ENCODE data around the gene CPD. TPM values are rescaled to one million over a fixed set of nuclear protein-coding genes. Genes with fewer than 3 reads are reported as not detected.

The CPD gene
- total and polyA plus RNA-seq, 9 of the 15 experiments (the other 6 are each of a cell fraction or from before 2014, with no cell fraction given) = 4.5 to 24.4 (median 20.4) TPM

GRCh38 chr17:30477083-30477773 lies 98.5 kb downstream of the CPD start, which contains the start of gene GOSR1 (continued):
- no peak for TF ChIP-seq AFF4 (CRISPR knock-in tag; IDR thresholded peaks at IDR 0.05)
- TF ChIP-seq SIN3A (IDR thresholded peaks at IDR 0.05; ENCODE audit: borderline replicate concordance in 2 of 2, control insufficient read depth in 1 of 2, low read depth in 2 of 2, low read length in 2 of 2) = peak in 1 of 2 experiments; percentile 17; a peak in 2 of 4 replicates
- TF ChIP-seq ZNF609 (CRISPR knock-in tag; IDR thresholded peaks at IDR 0.05; ENCODE audit: borderline replicate concordance) = no peak
- TF ChIP-seq DACH1 (IDR thresholded peaks at IDR 0.05; ENCODE audit: partially characterized antibody) = peak; percentile 9
- TF ChIP-seq ZNF197 (CRISPR knock-in tag; IDR thresholded peaks at IDR 0.05; ENCODE audit: low read depth) = no peak
- TF ChIP-seq, protein P1, sequence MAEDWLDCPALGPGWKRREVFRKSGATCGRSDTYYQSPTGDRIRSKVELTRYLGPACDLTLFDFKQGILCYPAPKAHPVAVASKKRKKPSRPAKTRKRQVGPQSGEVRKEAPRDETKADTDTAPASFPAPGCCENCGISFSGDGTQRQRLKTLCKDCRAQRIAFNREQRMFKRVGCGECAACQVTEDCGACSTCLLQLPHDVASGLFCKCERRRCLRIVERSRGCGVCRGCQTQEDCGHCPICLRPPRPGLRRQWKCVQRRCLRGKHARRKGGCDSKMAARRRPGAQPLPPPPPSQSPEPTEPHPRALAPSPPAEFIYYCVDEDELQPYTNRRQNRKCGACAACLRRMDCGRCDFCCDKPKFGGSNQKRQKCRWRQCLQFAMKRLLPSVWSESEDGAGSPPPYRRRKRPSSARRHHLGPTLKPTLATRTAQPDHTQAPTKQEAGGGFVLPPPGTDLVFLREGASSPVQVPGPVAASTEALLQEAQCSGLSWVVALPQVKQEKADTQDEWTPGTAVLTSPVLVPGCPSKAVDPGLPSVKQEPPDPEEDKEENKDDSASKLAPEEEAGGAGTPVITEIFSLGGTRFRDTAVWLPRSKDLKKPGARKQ (CRISPR knock-in tag; IDR thresholded peaks at IDR 0.05) = no peak
- 0 out of 2 replicates have a peak, but pooled peaks have one; percentile 1 for TF ChIP-seq DIDO1 (tag; IDR thresholded peaks at IDR 0.05; ENCODE audit: low read depth)
- TF ChIP-seq MIER1 (IDR thresholded peaks at IDR 0.05; ENCODE audit: low read depth) = no peak
- TF ChIP-seq BCOR (IDR thresholded peaks at IDR 0.05) = no peak
- no peak for TF ChIP-seq ZNF311 (CRISPR knock-in tag; IDR thresholded peaks at IDR 0.05)
- TF ChIP-seq, protein P2, sequence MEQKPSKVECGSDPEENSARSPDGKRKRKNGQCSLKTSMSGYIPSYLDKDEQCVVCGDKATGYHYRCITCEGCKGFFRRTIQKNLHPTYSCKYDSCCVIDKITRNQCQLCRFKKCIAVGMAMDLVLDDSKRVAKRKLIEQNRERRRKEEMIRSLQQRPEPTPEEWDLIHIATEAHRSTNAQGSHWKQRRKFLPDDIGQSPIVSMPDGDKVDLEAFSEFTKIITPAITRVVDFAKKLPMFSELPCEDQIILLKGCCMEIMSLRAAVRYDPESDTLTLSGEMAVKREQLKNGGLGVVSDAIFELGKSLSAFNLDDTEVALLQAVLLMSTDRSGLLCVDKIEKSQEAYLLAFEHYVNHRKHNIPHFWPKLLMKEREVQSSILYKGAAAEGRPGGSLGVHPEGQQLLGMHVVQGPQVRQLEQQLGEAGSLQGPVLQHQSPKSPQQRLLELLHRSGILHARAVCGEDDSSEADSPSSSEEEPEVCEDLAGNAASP (IDR thresholded peaks at IDR 0.05) = no peak
- TF ChIP-seq ZNF778 (CRISPR knock-in tag; IDR thresholded peaks at IDR 0.05) = no peak
